ENCODE data around the gene ZNF611. TPM values are rescaled to one million over a fixed set of nuclear protein-coding genes. Genes with fewer than 3 reads are reported as not detected.
"Not testable (repeated sequence)": the region's sequence is repeated elsewhere in the genome, so short reads cannot be mapped to it uniquely, and the experiment has no call there.

The ZNF611 gene
- total and polyA plus RNA-seq, 2 of the 13 experiments (the other 11 are each of a cell fraction or from before 2014, with no cell fraction given) = 2.7 to 4.1 TPM

GRCh38 chr19:52734893-52735661 lies at the start of gene ZNF611 (continued):
- no peak for TF ChIP-seq ZXDC (CRISPR knock-in tag; IDR thresholded peaks at IDR 0.05)

GRCh38 chr19:52782864-52783263 lies 48.0 kb upstream of the ZNF611 start:
- H4K20me1 ChIP-seq (ENCODE audit: insufficient read depth, low read length); H2AFZ ChIP-seq (ENCODE audit: low read length); intact Hi-C loops (cut with micrococcal nuclease; ENCODE audit: unreplicated experiment); H3K4me3 ChIP-seq (replicated peaks in 1 of 3; ENCODE audit: insufficient read depth in 1 of 3, low read depth in 2 of 3, low read length in 3 of 3); H3K27ac ChIP-seq (ENCODE audit: extremely low read length, insufficient read depth, low read length); FAIRE-seq; BruUV-seq (replicated peaks); H3K36me3 ChIP-seq (replicated peaks in 1 of 2; ENCODE audit: control insufficient read depth in 1 of 2, insufficient read depth in 2 of 2, low read length in 2 of 2); in situ Hi-C loops (cut with HindIII; ENCODE audit: extremely low pct_ligation_motif_present, low pct_unique_long_range_greater_than_20kb); ATAC-seq; H3K9me3 ChIP-seq (ENCODE audit: low read length); H3K4me2 ChIP-seq (ENCODE audit: low read depth, low read length); CTCF ChIA-PET (ENCODE audit: low intra/inter-chr PET ratio, low total read pairs); H3K79me2 ChIP-seq (ENCODE audit: insufficient read depth, low read length); H3K9ac ChIP-seq (ENCODE audit: insufficient read depth, low read depth, low read length); H3K27me3 ChIP-seq (ENCODE audit: control insufficient read depth in 1 of 2, insufficient read depth in 2 of 2, low read length in 2 of 2); POLR2A ChIA-PET; DNase-seq (ENCODE audit: low spot score): not testable (repeated sequence)
- peaks cover 19% of the 10 kb centered on the region for H3K4me1 ChIP-seq (ENCODE audit: insufficient read depth, low read length)
- WGBS (ENCODE audit: low lambda C conversion rate) = 96% methylated on average over 2 of the region's 2 CpGs

- FAIRE-seq = no peak
- CTCF ChIA-PET (ENCODE audit: low intra/inter-chr PET ratio, low total read pairs) = no interaction called here
- TF ChIP-seq, protein P1, sequence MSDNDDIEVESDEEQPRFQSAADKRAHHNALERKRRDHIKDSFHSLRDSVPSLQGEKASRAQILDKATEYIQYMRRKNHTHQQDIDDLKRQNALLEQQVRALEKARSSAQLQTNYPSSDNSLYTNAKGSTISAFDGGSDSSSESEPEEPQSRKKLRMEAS (IDR thresholded peaks at IDR 0.05) = no peak
- TF ChIP-seq, protein P2, sequence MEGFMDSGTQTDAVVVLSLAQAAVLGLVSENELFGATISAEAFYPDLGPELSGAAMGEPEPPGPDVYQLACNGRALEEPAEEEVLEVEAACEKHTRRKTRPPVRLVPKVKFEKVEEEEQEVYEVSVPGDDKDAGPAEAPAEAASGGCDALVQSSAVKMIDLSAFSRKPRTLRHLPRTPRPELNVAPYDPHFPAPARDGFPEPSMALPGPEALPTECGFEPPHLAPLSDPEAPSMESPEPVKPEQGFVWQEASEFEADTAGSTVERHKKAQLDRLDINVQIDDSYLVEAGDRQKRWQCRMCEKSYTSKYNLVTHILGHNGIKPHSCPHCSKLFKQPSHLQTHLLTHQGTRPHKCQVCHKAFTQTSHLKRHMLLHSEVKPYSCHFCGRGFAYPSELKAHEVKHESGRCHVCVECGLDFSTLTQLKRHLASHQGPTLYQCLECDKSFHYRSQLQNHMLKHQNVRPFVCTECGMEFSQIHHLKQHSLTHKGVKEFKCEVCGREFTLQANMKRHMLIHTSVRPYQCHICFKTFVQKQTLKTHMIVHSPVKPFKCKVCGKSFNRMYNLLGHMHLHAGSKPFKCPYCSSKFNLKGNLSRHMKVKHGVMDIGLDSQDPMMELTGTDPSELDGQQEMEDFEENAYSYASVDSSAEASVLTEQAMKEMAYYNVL (CRISPR knock-in tag; IDR thresholded peaks at IDR 0.05; ENCODE audit: borderline replicate concordance) = no peak
- TF ChIP-seq RAD21 (CRISPR knock-in tag; IDR thresholded peaks at IDR 0.05) = no peak
- no peak for TF ChIP-seq NRL (CRISPR knock-in tag; IDR thresholded peaks at IDR 0.05; ENCODE audit: borderline replicate concordance)
- TF ChIP-seq ZNF576 (CRISPR knock-in tag; IDR thresholded peaks at IDR 0.05) = no peak
- TF ChIP-seq ZBTB20 (CRISPR knock-in tag; IDR thresholded peaks at IDR 0.05; ENCODE audit: borderline replicate concordance, low read depth) = no peak
- no peak for TF ChIP-seq ZNF841 (CRISPR knock-in tag; IDR thresholded peaks at IDR 0.05; ENCODE audit: borderline replicate concordance)
Observed at GRCh38 chr19:52778811-52779210, 44.0 kb upstream of the ZNF611 start.

More at GRCh38 chr19:52778811-52779210, 44.0 kb upstream of the ZNF611 start:
- no peaks in the 10 kb centered on the region for H3K9me3 ChIP-seq (ENCODE audit: low read length)
- ATAC-seq (no peak), DNase-seq (ENCODE audit: low spot score) (no peak)
- 94% methylated on average over 3 of the region's 3 CpGs for WGBS (ENCODE audit: low lambda C conversion rate)
- no peaks in the 10 kb centered on the region for H3K27me3 ChIP-seq (ENCODE audit: control insufficient read depth in 1 of 2, insufficient read depth in 2 of 2, low read length in 2 of 2)
- no peaks in the 10 kb centered on the region for H4K20me1 ChIP-seq (ENCODE audit: insufficient read depth, low read length)
- no peak overlapping the region for H3K4me2 ChIP-seq (ENCODE audit: low read depth, low read length)
- in situ Hi-C loops (cut with HindIII; ENCODE audit: extremely low pct_ligation_motif_present, low pct_unique_long_range_greater_than_20kb) = no loop called here
- H3K36me3 ChIP-seq (replicated peaks in 1 of 2; ENCODE audit: control insufficient read depth in 1 of 2, insufficient read depth in 2 of 2, low read length in 2 of 2) = peaks cover 0 to 11% of the 10 kb centered on the region in 2 experiments; a peak in 4 of 5 replicates
- POLR2A ChIA-PET = no interaction called here
- H3K79me2 ChIP-seq (ENCODE audit: insufficient read depth, low read length) = no peaks in the 10 kb centered on the region
- intact Hi-C loops (cut with micrococcal nuclease; ENCODE audit: unreplicated experiment) = no loop called here
- H3K27ac ChIP-seq (ENCODE audit: extremely low read length, insufficient read depth, low read length) = no peak overlapping the region
- no peak overlapping the region for H3K4me3 ChIP-seq (replicated peaks in 1 of 3; ENCODE audit: insufficient read depth in 1 of 3, low read depth in 2 of 3, low read length in 3 of 3)
- no peaks in the 10 kb centered on the region for H3K4me1 ChIP-seq (ENCODE audit: insufficient read depth, low read length)
- no peak overlapping the region for H3K9ac ChIP-seq (ENCODE audit: insufficient read depth, low read depth, low read length)
- BruUV-seq (replicated peaks) = no TSS peak
- no peak overlapping the region for H2AFZ ChIP-seq (ENCODE audit: low read length)

Measured in HepG2 (cell line).